H1 (cell line): ENCODE data around the gene TBC1D19. TPM values are rescaled to one million over a fixed set of nuclear protein-coding genes. Genes with fewer than 3 reads are reported as not detected.

Source experiments
- CTCF ChIA-PET: fragments of 300-600 bp; sonication (Branson Sonifier 250); formaldehyde crosslinking; loops from one replicate; lab custom pipeline; 2021; ENCODE audit not compliant: partially characterized antibody; lab: Charles Lee
- POLR2A ChIA-PET: fragments of 300-600 bp; sonication (Branson Sonifier 250); formaldehyde crosslinking; loops from one replicate; lab custom pipeline; 2021; ENCODE audit warnings: inconsistent platforms; ENCODE audit not compliant: partially characterized antibody; lab: Charles Lee
- DNase-seq, 2 experiments: peaks; one replicate each; pipeline versions ENCODE4 v3.0.0 to v3.0.0-alpha.2; 2010 to 2022; ENCODE audit warnings: low spot score in 2 of 2, low read depth in 1 of 2, mixed read lengths in 1 of 2
- FAIRE-seq: peaks from 2 replicates; lab custom pipeline; 2011; peaks lifted over from hg19 to GRCh38; lab: Jason Lieb, UNC
- H2AFZ ChIP-seq: 2 replicates; pipeline ENCODE4 v1.8.1; 2012; ENCODE audit warnings: low read length, inconsistent platforms
- H2AK5ac ChIP-seq: 2 replicates; pipeline ENCODE4 v1.6.1; 2013; ENCODE audit warnings: low read depth, low read length
- H2BK120ac ChIP-seq: replicated peaks from 2 replicates; pipeline ENCODE3; 2013; ENCODE audit warnings: low read depth, low read length, inconsistent platforms
- H2BK12ac ChIP-seq: 2 replicates; pipeline ENCODE4 v1.6.1; 2013; ENCODE audit warnings: low read depth, low read length
- H2BK15ac ChIP-seq: 2 replicates; pipeline ENCODE4 v1.6.1; 2013; ENCODE audit warnings: low read length
- H2BK20ac ChIP-seq: 2 replicates; pipeline ENCODE4 v1.6.1; 2013; ENCODE audit warnings: low read length
- H2BK5ac ChIP-seq: 2 replicates; pipeline ENCODE4 v1.6.1; 2013; ENCODE audit warnings: low read depth, low read length
- H3K14ac ChIP-seq: 2 replicates; pipeline ENCODE4 v1.6.1; 2013; ENCODE audit warnings: inconsistent platforms; ENCODE audit not compliant: insufficient read length
- H3K18ac ChIP-seq: 2 replicates; pipeline ENCODE4 v1.6.1; 2013; ENCODE audit warnings: low read length; ENCODE audit errors: extremely low read depth
- H3K23ac ChIP-seq: 2 replicates; pipeline ENCODE4 v1.6.1; 2013; ENCODE audit warnings: inconsistent platforms; ENCODE audit not compliant: insufficient read length
- H3K23me2 ChIP-seq: 2 replicates; pipeline ENCODE4 v1.6.1; 2013; ENCODE audit warnings: low read depth, low read length
- H3K27ac ChIP-seq: 2 replicates; pipeline ENCODE4 v1.6.1; 2011; ENCODE audit warnings: low read depth, low read length, inconsistent platforms
- H3K27me3 ChIP-seq, 4 experiments: replicated peaks in 1 of 4; 1 replicate in 1 of 4; 2 replicates in 3 of 4; pipeline versions ENCODE4 v1.6.1 to v1.8.1; 2011 to 2013; ENCODE audit warnings: low read length in 3 of 4, mild to moderate bottlenecking in 3 of 4, inconsistent platforms in 2 of 4, mixed read lengths in 2 of 4, moderate library complexity in 1 of 4; ENCODE audit not compliant: control insufficient read depth in 3 of 4, insufficient read depth in 3 of 4; ENCODE audit errors: extremely low read depth in 1 of 4
- H3K36me3 ChIP-seq, 4 experiments: 2 replicates each; pipeline versions ENCODE4 v1.6.1 to v1.8.1; 2011 to 2013; ENCODE audit warnings: mild to moderate bottlenecking in 4 of 4, low read length in 3 of 4, moderate library complexity in 2 of 4, control low read depth in 1 of 4, inconsistent platforms in 1 of 4; ENCODE audit not compliant: insufficient read depth in 4 of 4, control insufficient read depth in 2 of 4
- H3K4ac ChIP-seq: replicated peaks from 2 replicates; pipeline ENCODE3; 2013; ENCODE audit warnings: low read length, low read depth, mixed read lengths, inconsistent platforms; ENCODE audit not compliant: insufficient read length
- H3K4me1 ChIP-seq, 4 experiments: replicated peaks in 1 of 4; 1 replicate in 1 of 4; 2 replicates in 3 of 4; pipeline versions ENCODE4 v1.6.1 to v1.8.1; 2011 to 2013; ENCODE audit warnings: low read length in 3 of 4, inconsistent platforms in 2 of 4, mixed read lengths in 1 of 4; ENCODE audit not compliant: insufficient read depth in 4 of 4, control insufficient read depth in 3 of 4
- H3K4me2 ChIP-seq, 2 experiments: 2 replicates each; pipeline versions ENCODE4 v1.6.1 to v1.8.1; 2011 to 2013; ENCODE audit warnings: low read depth in 2 of 2, low read length in 2 of 2, control low read depth in 1 of 2, inconsistent platforms in 1 of 2, mild to moderate bottlenecking in 1 of 2; ENCODE audit not compliant: insufficient read depth in 1 of 2
- H3K4me3 ChIP-seq, 4 experiments: fragments of 200-600, 300-600 bp in 1 of 4; sonication (generic), shearing (Covaris generic), sonication (Bioruptor Twin) in 1 of 4; 2 replicates each; pipeline versions ENCODE4 v1.5.1 to v1.8.1; 2011 to 2016; ENCODE audit warnings: low read length in 4 of 4, low read depth in 3 of 4, control low read depth in 2 of 4, inconsistent platforms in 2 of 4, mild to moderate bottlenecking in 2 of 4, mixed read lengths in 1 of 4, moderate library complexity in 1 of 4; ENCODE audit not compliant: insufficient read depth in 2 of 4; ENCODE audit errors: extremely low read depth in 1 of 4
- H3K56ac ChIP-seq: replicated peaks from 2 replicates; pipeline ENCODE3; 2013; ENCODE audit warnings: low read depth, mild to moderate bottlenecking, mixed read lengths, low read length, inconsistent platforms; ENCODE audit not compliant: insufficient read length
- H3K79me1 ChIP-seq: 2 replicates; pipeline ENCODE4 v1.6.1; 2013; ENCODE audit warnings: low read depth, low read length, control low read depth
- H3K79me2 ChIP-seq, 2 experiments: 2 replicates each; pipeline versions ENCODE4 v1.6.1 to v1.8.1; 2012 to 2013; ENCODE audit warnings: low read length in 2 of 2, mild to moderate bottlenecking in 2 of 2, inconsistent platforms in 1 of 2; ENCODE audit not compliant: insufficient read depth in 2 of 2, control insufficient read depth in 1 of 2
- H3K9ac ChIP-seq, 4 experiments: replicated peaks in 1 of 4; 1 replicate in 1 of 4; 2 replicates in 3 of 4; pipeline versions ENCODE4 v1.6.1 to v1.8.1; 2011 to 2013; ENCODE audit warnings: low read depth in 3 of 4, low read length in 3 of 4, control low read depth in 2 of 4, mild to moderate bottlenecking in 2 of 4, moderate library complexity in 2 of 4, inconsistent platforms in 1 of 4; ENCODE audit errors: extremely low read depth in 1 of 4
- H3K9me3 ChIP-seq, 2 experiments: 2 replicates each; pipeline versions ENCODE4 v1.6.1 to v1.8.1; 2012 to 2013; ENCODE audit warnings: mild to moderate bottlenecking in 2 of 2, moderate library complexity in 2 of 2, control low read depth in 1 of 2, inconsistent platforms in 1 of 2, low read depth in 1 of 2, low read length in 1 of 2, mixed read lengths in 1 of 2; ENCODE audit not compliant: insufficient read depth in 2 of 2
- H4K20me1 ChIP-seq, 2 experiments: replicated peaks in 1 of 2; 2 replicates each; pipeline versions ENCODE3 to v1.8.1; 2011 to 2013; ENCODE audit warnings: inconsistent platforms in 2 of 2, low read length in 2 of 2, mild to moderate bottlenecking in 1 of 2; ENCODE audit not compliant: insufficient read depth in 2 of 2, control insufficient read depth in 1 of 2
- H4K5ac ChIP-seq: 2 replicates; pipeline ENCODE4 v1.6.1; 2013; ENCODE audit warnings: low read length, low read depth, mixed read lengths, inconsistent platforms; ENCODE audit not compliant: insufficient read length
- H4K8ac ChIP-seq: 2 replicates; pipeline ENCODE4 v1.8.0; 2013; ENCODE audit warnings: mild to moderate bottlenecking, moderate library complexity, low read length, inconsistent platforms; ENCODE audit not compliant: insufficient read depth; ENCODE audit errors: extremely low read depth
- H4K91ac ChIP-seq: replicated peaks from 2 replicates; pipeline ENCODE3; 2013; ENCODE audit warnings: low read length, mixed read lengths, inconsistent platforms; ENCODE audit not compliant: insufficient read length
- BACH1 ChIP-seq: IDR thresholded peaks from 2 replicates; pipeline ENCODE4 v1.6.1; 2012; ENCODE audit warnings: low read length, improper control_type of control experiment
- CREB1 ChIP-seq: IDR thresholded peaks from 2 replicates; pipeline ENCODE4 v1.6.1; 2012; ENCODE audit warnings: inconsistent platforms
- GABPA ChIP-seq: IDR thresholded peaks from 2 replicates; pipeline ENCODE4 v1.6.1; 2011; ENCODE audit warnings: mild to moderate bottlenecking, low read length, moderate library complexity, borderline replicate concordance; ENCODE audit not compliant: insufficient read depth
- HDAC6 ChIP-seq: IDR thresholded peaks from one replicate; pipeline ENCODE4 v1.7.1; 2012; ENCODE audit warnings: low read depth, mild to moderate bottlenecking, inconsistent platforms, low read length, moderate library complexity
- KDM5A ChIP-seq: fragments of 200-600 bp; IDR thresholded peaks from 2 replicates; pipeline ENCODE4 v1.7.1; 2012; ENCODE audit warnings: mild to moderate bottlenecking, low read length, inconsistent platforms, mixed read lengths
- NANOG ChIP-seq: IDR thresholded peaks from 2 replicates; pipeline ENCODE4 v1.6.1; 2011; ENCODE audit warnings: low read length, low read depth, mild to moderate bottlenecking, inconsistent platforms; ENCODE audit not compliant: insufficient read depth, poor library complexity, severe bottlenecking
- POU5F1 ChIP-seq: IDR thresholded peaks from 2 replicates; pipeline ENCODE4 v1.6.1; 2011; ENCODE audit warnings: low read depth, mild to moderate bottlenecking, low read length, moderate library complexity
- TCF12 ChIP-seq: IDR thresholded peaks from 2 replicates; pipeline ENCODE4 v1.6.1; 2011; ENCODE audit warnings: low read depth, mild to moderate bottlenecking, low read length
- TEAD4 ChIP-seq: IDR thresholded peaks from 2 replicates; pipeline ENCODE4 v1.6.1; 2012; ENCODE audit warnings: low read depth, low read length, inconsistent platforms, mixed read lengths
- USF2 ChIP-seq: IDR thresholded peaks from 2 replicates; pipeline ENCODE4 v1.6.1; 2011; ENCODE audit warnings: low read length, improper control_type of control experiment
- WGBS, 2 experiments: shearing (Covaris generic) in 1 of 2; methylation state at CpG; one replicate each; pipeline versions ENCODE4 v1.1.6 to v1.1.7; 2013 to 2015; ENCODE audit warnings: low lambda C conversion rate in 2 of 2, mixed read lengths in 2 of 2, inconsistent platforms in 1 of 2, low coverage in 1 of 2, missing lambda C conversion rate in 1 of 2; ENCODE audit not compliant: insufficient replicate concordance in 2 of 2, insufficient coverage in 1 of 2, insufficient read length in 1 of 2; ENCODE audit errors: extremely low coverage in 1 of 2, missing lambda C conversion rate in 1 of 2; 5-methylcytosine and 5-hydroxymethylcytosine counted together
- polyA plus RNA-seq, 7 experiments: library from polyadenylated mRNA; depleted of rRNA in 3 of 7; stranded (reverse) in 5 of 7; unstranded in 2 of 7; fragments of >200 nt in 5 of 7; fragments of 200-250 nt in 2 of 7; gene quantifications; 1 replicate in 5 of 7; 2 replicates in 1 of 7; 4 replicates in 1 of 7; pipeline versions ENCODE4 v1.2.1 to v1.2.3, GENCODE V29; 2011 to 2013; ENCODE audit warnings: missing spikeins in 2 of 7, mixed read lengths in 2 of 7
- total RNA-seq: library from RNA; stranded (reverse); fragmentation: NEBNext Ultra II Directional; extraction: Animal tissue kit (Norgen Biotek cat#: 25700); gene quantifications from 2 replicates; pipeline ENCODE4 v1.2.1, GENCODE V29; 2021
- TF ChIP-seq, protein P1 (sequence below): IDR thresholded peaks from 2 replicates; pipeline ENCODE4 v1.6.1; 2012; ENCODE audit warnings: inconsistent platforms
- TF ChIP-seq, protein P2 (sequence below): IDR thresholded peaks from 2 replicates; pipeline ENCODE4 v1.6.1; 2012; ENCODE audit warnings: low read length, inconsistent platforms

TBC1D19 gene
- total and polyA plus RNA-seq, 2 of the 8 experiments (the other 6 are each of a cell fraction or from before 2014, with no cell fraction given), result 1.9 to 3.5 TPM

DNA sequence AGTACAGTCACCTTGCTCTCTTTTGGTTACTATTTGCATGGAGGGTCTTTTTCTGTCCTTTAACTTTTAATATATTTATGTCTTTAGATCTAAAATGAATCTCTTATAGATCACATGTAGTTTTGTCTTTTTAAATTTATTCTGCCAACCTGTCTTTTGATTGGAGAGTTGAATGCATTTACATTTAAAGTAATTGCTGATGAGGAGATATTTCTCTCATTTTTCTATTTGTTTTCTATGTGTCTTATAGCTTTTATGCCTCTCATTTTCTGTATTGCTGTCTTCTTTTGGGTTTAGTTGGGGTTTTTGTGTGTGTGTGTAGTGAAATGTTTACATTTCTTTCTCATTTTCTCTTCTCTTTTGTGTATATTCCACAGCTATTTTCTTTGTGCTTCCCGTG lies 123.5 kb downstream of the TBC1D19 start:
- Histone ChIP-seq H3K9me3 (no peaks in the 10 kb centered on the region), H3K36me3 (no peaks in the 10 kb centered on the region), H3K14ac (no peak overlapping the region), H2BK20ac (no peak overlapping the region), H2BK120ac (no peak overlapping the region), H3K18ac (no peak overlapping the region), H2BK12ac (no peak overlapping the region), H3K4me2 (no peak overlapping the region), H2AK5ac (no peak overlapping the region), H3K4ac (no peak overlapping the region), H3K27me3 (no peaks in the 10 kb centered on the region), H3K79me1 (no peaks in the 10 kb centered on the region), H3K23ac (no peak overlapping the region), H3K4me3 (no peak overlapping the region), H4K5ac (no peak overlapping the region), H2AFZ (no peak overlapping the region), H3K79me2 (no peaks in the 10 kb centered on the region), H4K8ac (no peak overlapping the region), H3K4me1 (no peaks in the 10 kb centered on the region), H4K91ac (no peak overlapping the region), H3K9ac (no peak overlapping the region), H4K20me1 (no peaks in the 10 kb centered on the region), H2BK15ac (no peak overlapping the region), H2BK5ac (no peak overlapping the region), H3K27ac (no peak overlapping the region), H3K56ac (no peak overlapping the region), H3K23me2 (no peaks in the 10 kb centered on the region)
- POLR2A ChIA-PET, result no interaction called here
- TF ChIP-seq HDAC6 (no peak), BACH1 (no peak), TCF12 (no peak), POU5F1 (no peak), NANOG (no peak), KDM5A (no peak), CREB1 (no peak), USF2 (no peak), GABPA (no peak), TEAD4 (no peak)
- TF ChIP-seq, protein P1, sequence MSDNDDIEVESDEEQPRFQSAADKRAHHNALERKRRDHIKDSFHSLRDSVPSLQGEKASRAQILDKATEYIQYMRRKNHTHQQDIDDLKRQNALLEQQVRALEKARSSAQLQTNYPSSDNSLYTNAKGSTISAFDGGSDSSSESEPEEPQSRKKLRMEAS, result no peak
- TF ChIP-seq, protein P2, sequence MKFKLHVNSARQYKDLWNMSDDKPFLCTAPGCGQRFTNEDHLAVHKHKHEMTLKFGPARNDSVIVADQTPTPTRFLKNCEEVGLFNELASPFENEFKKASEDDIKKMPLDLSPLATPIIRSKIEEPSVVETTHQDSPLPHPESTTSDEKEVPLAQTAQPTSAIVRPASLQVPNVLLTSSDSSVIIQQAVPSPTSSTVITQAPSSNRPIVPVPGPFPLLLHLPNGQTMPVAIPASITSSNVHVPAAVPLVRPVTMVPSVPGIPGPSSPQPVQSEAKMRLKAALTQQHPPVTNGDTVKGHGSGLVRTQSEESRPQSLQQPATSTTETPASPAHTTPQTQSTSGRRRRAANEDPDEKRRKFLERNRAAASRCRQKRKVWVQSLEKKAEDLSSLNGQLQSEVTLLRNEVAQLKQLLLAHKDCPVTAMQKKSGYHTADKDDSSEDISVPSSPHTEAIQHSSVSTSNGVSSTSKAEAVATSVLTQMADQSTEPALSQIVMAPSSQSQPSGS, result no peak
- 76% methylated on average over 1 of the region's 1 CpG; no CpG with 5 or more reads in 1 of the 2 experiments for WGBS, 2 experiments
- DNase-seq, result no peak
- CTCF ChIA-PET, result interaction anchor here (0.6 to 1.8 kb wide), 2 partner anchors 9 to 154 kb away, joined by 3 to 4 read pairs; no protein-coding TSS in a partner anchor
- FAIRE-seq, result no peak
